Esophagus muscularis mucosa (tissue), 3 donors: Measurements from ENCODE around the gene C4BPB.

ENCODE experiments used
- CTCF ChIP-seq, 3 experiments: fragments of 200-600 bp in 2 of 3; fragments of 450-650 bp in 1 of 3; sonication (generic) in 2 of 3; IDR thresholded peaks; one replicate each; pipeline ENCODE4 v1.5.1; 2017 to 2019; ENCODE audit warnings: antibody characterized with exemption in 3 of 3, mild to moderate bottlenecking in 2 of 3, moderate library complexity in 1 of 3
- POLR2A ChIP-seq: fragments of 450-650 bp; IDR thresholded peaks from one replicate; pipeline ENCODE4 v1.6.1; 2017; ENCODE audit warnings: antibody characterized with exemption, moderate library complexity, mild to moderate bottlenecking, low read depth
- POLR2AphosphoS5 ChIP-seq, 2 donors: sonication (generic); formaldehyde crosslinking; IDR thresholded peaks; one replicate each; pipeline ENCODE4 v1.6.1; 2017; ENCODE audit warnings: antibody characterized with exemption in 2 of 2

- TF ChIP-seq POLR2AphosphoS5 (IDR thresholded peaks at IDR 0.05) (no peak), CTCF (IDR thresholded peaks at IDR 0.05) (no peak), POLR2A (no peak)
Observed at GRCh38 chr1:207079706-207080241, 8.9 kb upstream of the C4BPB start.
